GM10266 (cell line): ENCODE data around the gene CDS2.

Source experiments
- DNase-seq: peaks from one replicate; pipeline ENCODE4 v3.0.0; 2012; ENCODE audit errors: extremely low spot score
- TF ChIP-seq, protein P1 (sequence below): IDR thresholded peaks from 2 replicates; pipeline ENCODE4 v1.5.1; 2012; ENCODE audit warnings: mild to moderate bottlenecking, low read depth; ENCODE audit not compliant: control insufficient read depth, insufficient read depth; ENCODE audit errors: missing control alignments

CDS2 gene

DNA sequence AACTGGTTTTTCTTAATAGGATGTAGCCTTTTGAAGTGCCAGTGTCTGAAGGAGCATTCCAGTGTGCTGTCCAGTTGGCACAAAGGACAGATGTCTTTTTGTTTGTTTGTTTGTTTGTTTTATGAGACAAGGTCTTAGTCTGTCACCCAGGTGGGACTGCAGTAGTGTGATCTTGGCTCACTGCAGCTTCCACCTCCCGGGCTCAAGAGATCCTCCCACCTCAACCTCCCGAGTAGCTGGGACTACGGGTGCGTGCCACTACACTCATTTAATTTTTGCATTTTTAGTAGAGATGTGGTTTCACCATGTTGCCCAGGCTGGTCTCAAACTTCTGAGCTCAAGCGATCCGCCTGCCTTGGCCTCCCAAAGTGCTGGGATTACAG lies 27.7 kb downstream of the CDS2 start:
- no peak for DNase-seq
- TF ChIP-seq, protein P1, sequence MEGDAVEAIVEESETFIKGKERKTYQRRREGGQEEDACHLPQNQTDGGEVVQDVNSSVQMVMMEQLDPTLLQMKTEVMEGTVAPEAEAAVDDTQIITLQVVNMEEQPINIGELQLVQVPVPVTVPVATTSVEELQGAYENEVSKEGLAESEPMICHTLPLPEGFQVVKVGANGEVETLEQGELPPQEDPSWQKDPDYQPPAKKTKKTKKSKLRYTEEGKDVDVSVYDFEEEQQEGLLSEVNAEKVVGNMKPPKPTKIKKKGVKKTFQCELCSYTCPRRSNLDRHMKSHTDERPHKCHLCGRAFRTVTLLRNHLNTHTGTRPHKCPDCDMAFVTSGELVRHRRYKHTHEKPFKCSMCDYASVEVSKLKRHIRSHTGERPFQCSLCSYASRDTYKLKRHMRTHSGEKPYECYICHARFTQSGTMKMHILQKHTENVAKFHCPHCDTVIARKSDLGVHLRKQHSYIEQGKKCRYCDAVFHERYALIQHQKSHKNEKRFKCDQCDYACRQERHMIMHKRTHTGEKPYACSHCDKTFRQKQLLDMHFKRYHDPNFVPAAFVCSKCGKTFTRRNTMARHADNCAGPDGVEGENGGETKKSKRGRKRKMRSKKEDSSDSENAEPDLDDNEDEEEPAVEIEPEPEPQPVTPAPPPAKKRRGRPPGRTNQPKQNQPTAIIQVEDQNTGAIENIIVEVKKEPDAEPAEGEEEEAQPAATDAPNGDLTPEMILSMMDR = no peak

DNA sequence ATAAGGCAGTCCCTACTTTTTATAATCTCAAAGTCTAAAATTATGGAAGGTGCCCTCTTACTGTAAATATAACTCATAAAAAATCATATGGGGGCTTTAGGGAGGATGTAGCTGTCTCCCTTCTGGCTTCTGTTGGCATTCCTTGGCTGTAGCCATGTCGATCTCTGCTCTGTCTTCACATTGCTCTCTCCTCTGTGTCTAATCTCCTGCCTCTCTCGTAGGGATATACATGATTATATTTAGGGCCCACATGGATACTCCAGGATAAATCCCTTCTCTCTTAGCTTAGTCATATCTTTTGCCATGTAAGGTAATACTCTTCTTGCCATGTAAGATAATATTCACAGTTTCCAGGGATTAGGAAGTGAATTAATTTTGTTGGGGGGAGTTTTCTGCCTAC lies 28.6 kb downstream of the CDS2 start:
- TF ChIP-seq, protein P1 = no peak
- no peak for DNase-seq

DNA sequence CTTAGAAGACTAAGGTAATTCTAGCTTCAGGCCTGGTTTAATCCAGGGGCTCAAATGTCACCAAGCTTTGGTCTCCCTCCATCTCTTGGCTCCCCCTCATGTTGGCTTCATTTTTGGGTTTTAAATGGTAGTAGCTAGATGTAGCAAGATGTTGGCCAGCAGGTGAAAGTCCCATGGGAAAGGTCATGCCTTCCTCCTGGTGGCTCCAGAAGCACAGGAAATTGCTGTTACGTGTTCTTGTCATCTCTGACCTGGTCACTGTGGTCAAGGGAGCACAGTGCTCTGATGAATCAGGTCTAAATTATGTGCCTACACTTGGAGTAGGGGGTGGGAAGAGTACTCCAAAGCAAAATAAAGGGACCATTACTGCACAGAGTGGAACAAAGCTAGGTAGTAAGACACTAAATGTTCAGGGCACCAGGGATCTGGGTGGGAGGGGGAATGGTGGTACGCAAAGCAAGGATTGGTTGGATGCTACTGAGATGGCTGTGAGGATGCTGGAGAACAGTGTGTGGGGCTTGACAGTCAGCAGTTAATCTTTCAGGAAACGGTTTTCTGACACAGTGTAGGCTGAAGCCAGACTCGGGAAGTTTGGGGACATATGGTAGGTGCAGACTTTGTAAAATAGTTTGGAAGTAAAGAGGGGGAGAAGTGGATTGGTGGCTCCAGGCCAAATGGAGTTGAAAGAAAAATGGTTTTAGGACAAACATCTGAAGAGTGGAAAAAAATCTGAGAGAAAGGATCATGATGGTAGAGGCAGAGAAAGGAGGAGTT lies 30.1 kb downstream of the CDS2 start:
- no peak for DNase-seq
- TF ChIP-seq, protein P1 = no peak

DNA sequence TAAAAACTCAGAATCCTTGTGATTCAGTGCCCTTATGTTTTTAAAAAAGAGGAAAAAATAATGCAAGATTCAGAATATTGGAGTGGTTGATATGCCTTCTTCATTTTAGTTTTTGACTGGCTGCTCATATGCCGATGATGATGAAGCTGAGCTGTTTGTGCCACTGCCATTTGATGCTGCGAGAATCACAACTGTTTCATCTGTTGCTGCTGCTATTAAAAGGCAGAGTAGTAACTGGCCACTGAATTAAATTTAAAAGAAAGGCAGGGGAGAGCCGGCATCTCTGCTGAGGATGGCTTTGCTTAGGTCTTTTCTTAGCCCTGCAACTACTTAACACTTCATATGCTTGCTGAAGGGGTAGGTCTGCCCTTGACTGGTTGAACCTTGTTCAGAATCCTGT lies 33.1 kb downstream of the CDS2 start:
- DNase-seq = no peak

DNA sequence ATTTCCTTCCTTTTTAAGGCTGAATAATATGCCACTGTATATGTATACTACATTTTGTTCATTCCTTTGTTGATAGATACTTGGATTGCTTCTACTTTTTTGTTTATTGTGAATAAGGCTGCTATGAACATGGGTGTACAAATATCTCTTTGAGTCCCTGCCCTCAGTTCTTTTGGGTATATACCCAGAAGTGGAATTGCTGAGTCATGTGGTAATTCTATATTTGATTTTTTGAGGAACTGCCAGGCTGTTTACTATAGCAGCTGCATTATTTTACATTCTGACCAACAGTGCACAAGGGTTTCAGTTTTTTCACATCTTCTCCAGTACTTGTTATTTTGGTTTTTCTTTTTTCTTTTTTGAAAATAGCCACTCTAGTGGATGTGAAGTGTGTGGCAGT lies 34.1 kb downstream of the CDS2 start:
- TF ChIP-seq, protein P1 = no peak
- DNase-seq = no peak

More for the DNA sequence above, 33.1 kb downstream of the CDS2 start:
- TF ChIP-seq, protein P1 = no peak

DNA sequence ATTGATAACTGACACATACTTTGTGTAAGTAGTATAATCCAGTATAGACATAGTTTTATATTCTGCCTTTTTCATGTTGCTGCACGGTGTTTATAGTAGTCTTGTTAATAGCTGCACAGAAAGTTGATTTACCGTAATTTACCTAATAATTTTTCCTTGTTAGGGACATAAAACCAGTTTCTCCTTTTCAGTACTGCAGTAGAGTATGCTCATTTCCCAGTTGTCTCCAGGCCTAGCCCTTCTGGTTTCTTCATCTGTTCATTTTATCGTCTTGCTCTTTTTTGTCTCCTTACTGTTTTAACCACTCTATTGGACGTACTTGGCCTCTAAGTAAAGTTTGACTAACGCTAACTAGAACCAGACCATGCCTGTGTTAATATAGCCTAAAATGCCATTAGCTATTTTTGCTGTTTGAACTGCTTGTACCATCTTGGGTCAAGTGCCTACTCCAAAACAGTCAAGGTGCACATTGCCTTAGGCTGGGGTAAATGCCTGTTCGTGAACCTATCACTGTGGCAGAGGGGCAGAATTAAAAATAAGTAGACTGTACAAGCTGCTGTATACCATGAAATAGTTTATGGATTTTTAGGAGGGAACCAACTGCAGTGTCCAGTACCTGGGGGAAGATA lies 34.8 kb downstream of the CDS2 start:
- no peak for DNase-seq
- TF ChIP-seq, protein P1 = no peak

DNA sequence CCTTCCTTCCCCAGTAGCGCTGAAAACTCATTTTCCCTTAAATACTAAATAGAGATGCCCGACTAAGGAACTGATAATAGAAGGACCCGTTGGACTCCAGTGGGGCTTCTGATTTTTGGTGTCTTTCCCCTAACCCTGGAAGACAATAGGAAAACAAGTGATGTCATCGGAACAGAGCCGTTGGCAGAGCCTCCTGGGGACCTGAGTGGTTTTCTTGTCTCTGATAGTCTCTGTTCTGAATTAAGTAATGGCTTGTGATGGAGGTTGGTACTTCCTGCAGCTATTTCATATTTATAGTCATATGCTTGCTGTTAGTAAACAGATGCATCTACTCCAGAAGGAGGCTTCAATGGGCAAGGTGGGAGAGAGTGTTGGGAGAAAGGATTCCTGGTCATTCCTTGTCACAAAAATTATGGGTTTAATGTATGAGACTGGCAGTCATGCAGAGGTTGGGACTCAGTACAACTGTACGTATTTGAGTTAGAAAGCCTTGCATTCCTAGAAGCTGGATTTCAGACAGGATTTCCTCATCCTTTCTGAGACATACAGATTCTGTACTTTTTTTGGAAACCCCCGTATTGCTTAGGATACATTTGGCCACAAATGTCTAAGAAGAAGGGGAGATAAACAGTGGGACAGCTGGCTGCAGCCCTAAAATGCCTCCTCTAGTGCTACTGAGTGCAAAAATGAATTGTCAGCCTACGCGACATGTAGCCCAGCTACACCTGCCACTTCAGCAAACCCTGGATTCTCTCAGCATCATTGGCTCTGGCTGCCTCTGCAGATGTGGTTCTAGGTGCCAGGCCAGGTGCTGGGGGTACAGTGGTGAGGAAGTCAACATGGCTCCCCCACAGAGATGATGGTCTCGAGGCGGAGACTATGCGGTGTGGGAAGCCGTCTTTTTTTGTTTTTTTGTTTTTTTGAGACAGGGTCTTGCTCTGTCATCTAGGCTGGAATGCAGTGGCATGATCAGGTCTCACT lies 38.1 kb downstream of the CDS2 start:
- DNase-seq = no peak
- TF ChIP-seq, protein P1 = no peak
